ENCODE results near the gene HAAO.

GRCh38 chr2:42752816-42753813, 39.3 kb downstream of the HAAO start:
- TF ChIP-seq CTCF (IDR thresholded peaks at IDR 0.05): no peak
- TF ChIP-seq EP300 (IDR thresholded peaks at IDR 0.05; ENCODE audit: low read depth): no peak

All from transverse colon (tissue), 3 donors.